A673 (cell line): ENCODE results near the gene KCNAB3.
"Not testable (repeated sequence)": the region's sequence is repeated elsewhere in the genome, so short reads cannot be mapped to it uniquely, and the experiment has no call there.

Source experiments
- EZH2 ChIP-seq: fragments of 200-600 bp; sonication (generic); IDR thresholded peaks from 2 replicates; pipeline ENCODE4 v1.6.1; 2017; ENCODE audit warnings: borderline replicate concordance, low read depth, mild to moderate bottlenecking, mixed read lengths, antibody characterized with exemption, low read length; ENCODE audit not compliant: poor library complexity, severe bottlenecking
- TF ChIP-seq, protein P1 (sequence below): fragments of 300-800, 200-600 bp; sonication (generic); conservative IDR thresholded peaks from 2 replicates; pipeline ENCODE4 v1.5.1; 2017; ENCODE audit warnings: low read depth, mild to moderate bottlenecking, antibody characterized with exemption, low read length, moderate library complexity, mixed read lengths

- TF ChIP-seq EZH2 = not testable (repeated sequence)
- TF ChIP-seq, protein P1, sequence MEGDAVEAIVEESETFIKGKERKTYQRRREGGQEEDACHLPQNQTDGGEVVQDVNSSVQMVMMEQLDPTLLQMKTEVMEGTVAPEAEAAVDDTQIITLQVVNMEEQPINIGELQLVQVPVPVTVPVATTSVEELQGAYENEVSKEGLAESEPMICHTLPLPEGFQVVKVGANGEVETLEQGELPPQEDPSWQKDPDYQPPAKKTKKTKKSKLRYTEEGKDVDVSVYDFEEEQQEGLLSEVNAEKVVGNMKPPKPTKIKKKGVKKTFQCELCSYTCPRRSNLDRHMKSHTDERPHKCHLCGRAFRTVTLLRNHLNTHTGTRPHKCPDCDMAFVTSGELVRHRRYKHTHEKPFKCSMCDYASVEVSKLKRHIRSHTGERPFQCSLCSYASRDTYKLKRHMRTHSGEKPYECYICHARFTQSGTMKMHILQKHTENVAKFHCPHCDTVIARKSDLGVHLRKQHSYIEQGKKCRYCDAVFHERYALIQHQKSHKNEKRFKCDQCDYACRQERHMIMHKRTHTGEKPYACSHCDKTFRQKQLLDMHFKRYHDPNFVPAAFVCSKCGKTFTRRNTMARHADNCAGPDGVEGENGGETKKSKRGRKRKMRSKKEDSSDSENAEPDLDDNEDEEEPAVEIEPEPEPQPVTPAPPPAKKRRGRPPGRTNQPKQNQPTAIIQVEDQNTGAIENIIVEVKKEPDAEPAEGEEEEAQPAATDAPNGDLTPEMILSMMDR = not testable (repeated sequence)
These were observed 23.6 kb upstream of the KCNAB3 start for GRCh38 chr17:7953266-7953665.
